ENCODE measurements around the gene GRIN3B. TPM values are rescaled to one million over a fixed set of nuclear protein-coding genes. Genes with fewer than 3 reads are reported as not detected.
"Not testable (repeated sequence)": the region's sequence is repeated elsewhere in the genome, so short reads cannot be mapped to it uniquely, and the experiment has no call there.

GRIN3B gene
- total RNA-seq, 4 donors from 2014 or later, result 0.48 TPM; not detected in 3

DNA sequence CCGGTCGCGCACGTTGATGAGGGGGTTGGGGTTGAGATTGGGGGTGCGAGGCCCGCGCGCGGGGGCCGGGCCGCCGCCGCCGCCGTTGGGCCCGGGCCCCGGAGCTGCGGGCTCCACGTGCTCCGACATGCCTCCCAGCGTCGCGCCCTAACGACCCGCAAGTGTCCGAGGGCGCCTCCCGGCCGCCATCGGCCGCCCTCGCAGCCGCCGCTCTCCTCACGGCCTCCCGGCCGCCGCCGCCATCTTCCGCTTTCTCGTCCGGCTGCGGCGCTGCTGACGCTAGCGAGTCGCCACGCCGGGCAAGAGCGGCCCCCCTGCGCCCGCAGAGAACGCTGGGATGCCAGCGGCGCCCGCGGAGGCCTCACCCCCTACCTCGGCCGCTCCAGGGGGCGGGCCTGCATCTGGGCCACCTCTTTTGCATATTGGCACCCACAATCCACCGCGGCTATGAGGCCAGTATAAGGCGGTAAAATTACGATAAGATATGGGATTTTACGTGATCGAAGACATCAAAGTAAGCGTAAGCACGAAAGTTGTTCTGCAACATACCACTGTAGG, 20.7 kb downstream of the GRIN3B start, which contains the start of gene TMEM259:
TMEM259 (minus strand) TSS at position 256 of the 558 bp plus-strand sequence; CDS start at position 129, 127 bp downstream.
- intact Hi-C loops (cut with DNase I; ENCODE audit: low total_unique reads), result no loop called here
- H3K27ac ChIP-seq, result peak within 1 kb of the TSS; percentile 90 to 95
- peaks cover 6 to 39% of the 10 kb centered on the region in 2 donors for H3K4me1 ChIP-seq
- no peaks in the 10 kb centered on the region for H3K36me3 ChIP-seq
- peak; percentile 58 to 64 for TF ChIP-seq POLR2A (IDR thresholded peaks at IDR 0.05)
- TF ChIP-seq, protein P1, sequence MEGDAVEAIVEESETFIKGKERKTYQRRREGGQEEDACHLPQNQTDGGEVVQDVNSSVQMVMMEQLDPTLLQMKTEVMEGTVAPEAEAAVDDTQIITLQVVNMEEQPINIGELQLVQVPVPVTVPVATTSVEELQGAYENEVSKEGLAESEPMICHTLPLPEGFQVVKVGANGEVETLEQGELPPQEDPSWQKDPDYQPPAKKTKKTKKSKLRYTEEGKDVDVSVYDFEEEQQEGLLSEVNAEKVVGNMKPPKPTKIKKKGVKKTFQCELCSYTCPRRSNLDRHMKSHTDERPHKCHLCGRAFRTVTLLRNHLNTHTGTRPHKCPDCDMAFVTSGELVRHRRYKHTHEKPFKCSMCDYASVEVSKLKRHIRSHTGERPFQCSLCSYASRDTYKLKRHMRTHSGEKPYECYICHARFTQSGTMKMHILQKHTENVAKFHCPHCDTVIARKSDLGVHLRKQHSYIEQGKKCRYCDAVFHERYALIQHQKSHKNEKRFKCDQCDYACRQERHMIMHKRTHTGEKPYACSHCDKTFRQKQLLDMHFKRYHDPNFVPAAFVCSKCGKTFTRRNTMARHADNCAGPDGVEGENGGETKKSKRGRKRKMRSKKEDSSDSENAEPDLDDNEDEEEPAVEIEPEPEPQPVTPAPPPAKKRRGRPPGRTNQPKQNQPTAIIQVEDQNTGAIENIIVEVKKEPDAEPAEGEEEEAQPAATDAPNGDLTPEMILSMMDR (IDR thresholded peaks at IDR 0.05), result peak in 2 of 4 experiments; percentile 4 to 39
- peak; percentile 95 to 99 for DNase-seq
- H3K9me3 ChIP-seq, result no peaks in the 10 kb centered on the region
- peak within 1 kb of the TSS; percentile 72 to 90 for H3K4me3 ChIP-seq
- no peaks in the 10 kb centered on the region for H3K27me3 ChIP-seq

DNA sequence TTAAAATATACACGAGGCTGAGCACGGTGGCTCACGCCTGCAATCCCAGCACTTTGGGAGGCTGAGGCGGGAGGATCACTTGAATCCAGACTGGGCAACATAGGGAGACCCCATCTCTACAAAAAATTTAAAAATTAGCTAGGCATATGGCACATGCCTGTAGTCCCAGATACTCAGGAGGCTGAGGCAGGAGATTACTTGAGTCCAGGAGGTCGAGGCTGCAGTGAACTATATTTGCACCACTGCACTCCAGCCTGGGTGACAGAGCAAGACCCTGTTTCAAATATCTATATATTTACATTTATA, 23.6 kb downstream of the GRIN3B start:
- H3K27me3 ChIP-seq; H3K9me3 ChIP-seq; H3K36me3 ChIP-seq; H3K4me3 ChIP-seq; intact Hi-C loops (cut with DNase I; ENCODE audit: low total_unique reads); DNase-seq: not testable (repeated sequence)
- peak overlapping the region in 1 of 2 donors; percentile 3 for H3K27ac ChIP-seq
- H3K4me1 ChIP-seq, result peaks cover 3 to 11% of the 10 kb centered on the region in 2 donors

DNA sequence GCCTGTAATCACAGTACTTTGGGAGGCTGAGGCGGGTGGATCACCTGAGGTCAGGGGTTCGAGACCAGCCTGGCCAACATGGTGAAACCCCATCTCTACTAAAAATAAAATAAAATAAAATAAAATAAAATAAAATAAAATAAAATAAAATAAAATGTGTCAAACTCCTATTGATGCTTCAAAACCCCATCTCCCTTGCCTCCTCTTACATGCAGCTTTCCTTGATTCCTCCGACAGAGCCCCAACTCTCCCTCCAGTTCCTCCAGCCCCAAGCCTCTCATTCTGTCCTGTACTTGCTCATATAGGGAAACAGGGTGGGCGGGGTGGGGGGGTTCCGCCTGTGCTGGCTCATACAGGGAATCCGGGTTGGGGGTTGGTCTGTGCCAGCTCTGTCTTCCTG, 24.9 kb downstream of the GRIN3B start:
- H3K27ac ChIP-seq; intact Hi-C loops (cut with DNase I; ENCODE audit: low total_unique reads): not testable (repeated sequence)

DNA sequence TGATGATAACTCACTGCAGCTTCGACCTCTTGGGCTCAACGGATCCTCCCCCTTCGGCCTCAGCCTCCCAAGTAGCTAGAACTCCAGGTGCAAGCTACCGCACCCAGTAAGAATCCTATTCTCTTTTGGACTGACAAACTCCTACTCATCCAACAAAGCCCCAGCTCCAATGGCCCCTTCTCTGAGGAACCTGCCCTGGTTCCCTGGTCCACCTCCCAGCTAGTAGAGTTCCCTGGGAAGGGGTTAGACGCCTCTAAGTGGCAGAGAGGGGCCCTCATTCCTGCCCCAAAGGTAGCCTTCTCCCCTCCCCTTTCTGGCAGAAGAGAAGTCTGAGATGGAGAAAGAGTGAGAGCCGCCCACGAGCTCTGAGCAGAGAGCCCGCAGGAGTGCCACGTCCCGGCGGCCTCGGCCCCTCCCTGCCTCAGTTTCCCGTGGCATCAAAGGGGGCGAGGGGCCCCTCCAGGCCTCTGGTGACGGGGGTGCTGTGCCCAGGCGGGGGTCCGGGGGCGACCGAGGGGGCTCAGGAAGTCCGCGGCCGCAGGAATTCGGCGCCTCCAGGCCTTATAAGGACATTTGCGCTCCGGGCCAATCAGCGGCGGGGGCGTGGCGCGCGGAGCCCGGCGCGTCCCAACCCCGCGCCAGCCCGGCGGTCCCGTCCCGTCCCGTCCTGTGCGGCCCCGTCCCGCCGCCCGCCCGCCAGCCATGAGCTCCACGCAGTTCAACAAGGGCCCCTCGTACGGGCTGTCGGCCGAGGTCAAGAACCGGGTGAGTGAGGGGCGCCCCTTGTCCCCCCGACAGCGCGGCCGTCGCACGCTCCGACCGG, 26.0 kb downstream of the GRIN3B start, which contains the start of gene CNN2:
CNN2 (plus strand) TSS at position 649 of the 823 bp plus-strand sequence; CDS start at position 703, 54 bp downstream.
- TF ChIP-seq, protein P1 (IDR thresholded peaks at IDR 0.05), result peak in 1 of 4 experiments; percentile 2
- peak; percentile 77 to 95 for TF ChIP-seq POLR2A (IDR thresholded peaks at IDR 0.05)
- peak; percentile 80 to 85 for DNase-seq
- Histone ChIP-seq H3K9me3 (no peaks in the 10 kb centered on the region), H3K36me3 (no peaks in the 10 kb centered on the region), H3K27me3 (no peaks in the 10 kb centered on the region), H3K27ac (peak within 1 kb of the TSS; percentile 95), H3K4me1 (peaks cover 0 to 6% of the 10 kb centered on the region in 2 donors), H3K4me3 (peak within 1 kb of the TSS; percentile 85 to 89)
- intact Hi-C loops (cut with DNase I; ENCODE audit: low total_unique reads), result no loop called here

More for the DNA sequence above, 24.9 kb downstream of the GRIN3B start:
- not testable (repeated sequence) for H3K27me3 ChIP-seq, H3K36me3 ChIP-seq, DNase-seq, H3K4me3 ChIP-seq, H3K9me3 ChIP-seq, H3K4me1 ChIP-seq

DNA sequence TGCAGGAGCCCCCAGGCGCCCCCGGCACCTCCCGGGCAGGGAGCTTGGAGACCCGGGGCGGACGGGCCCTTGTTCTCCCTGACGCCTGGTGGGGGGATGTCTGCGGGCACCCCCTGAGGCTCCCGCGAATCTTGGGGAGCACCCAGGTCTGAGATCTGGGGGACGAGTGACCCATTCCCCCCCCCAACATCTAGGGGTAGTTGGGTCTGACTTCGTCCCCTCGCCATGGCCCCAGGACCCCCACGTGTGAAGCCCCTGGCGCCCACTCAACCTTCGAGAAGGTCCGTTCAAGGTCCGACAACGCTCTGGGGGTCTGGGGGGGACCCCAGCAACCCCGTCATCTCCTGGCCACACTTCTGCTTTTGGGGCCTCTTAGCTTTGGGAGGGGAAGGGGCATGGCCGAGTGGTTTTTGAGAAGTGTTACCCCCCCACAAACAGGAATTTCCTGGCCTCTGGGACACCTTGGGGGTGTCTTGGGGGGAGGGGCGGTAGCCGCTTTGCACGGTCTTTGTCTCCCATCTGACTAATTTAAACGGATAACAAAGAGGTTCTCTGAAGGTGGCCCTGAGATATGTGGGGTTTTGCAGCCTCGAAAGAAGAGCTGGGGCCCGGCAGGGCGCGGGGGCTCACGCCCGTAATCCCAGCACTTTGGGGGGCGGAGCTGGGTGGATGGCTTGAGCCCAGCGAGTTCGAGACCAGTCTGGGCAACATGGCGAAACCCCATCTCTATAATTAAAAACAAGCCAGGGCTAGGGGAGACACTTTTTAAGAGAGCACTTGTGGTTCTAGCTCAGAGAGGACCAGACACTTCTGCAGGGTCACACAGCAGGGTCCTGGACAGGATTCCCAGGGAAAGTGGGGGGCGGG, 26.8 kb downstream of the GRIN3B start:
- Histone ChIP-seq H3K36me3 (no peaks in the 10 kb centered on the region), H3K27me3 (no peaks in the 10 kb centered on the region), H3K27ac (peak overlapping the region; percentile 95), H3K4me3 (peak overlapping the region; percentile 85 to 89), H3K9me3 (no peaks in the 10 kb centered on the region), H3K4me1 (peaks cover 0 to 6% of the 10 kb centered on the region in 2 donors)
- intact Hi-C loops (cut with DNase I; ENCODE audit: low total_unique reads), result no loop called here
- no peak for TF ChIP-seq POLR2A (IDR thresholded peaks at IDR 0.05)
- TF ChIP-seq, protein P1 (IDR thresholded peaks at IDR 0.05), result no peak
- DNase-seq, result no peak

Data from uterus (tissue), 4 donors.